Natural killer cell (primary cell): ENCODE data around the gene CALML5. TPM values are rescaled to one million over a fixed set of nuclear protein-coding genes. Genes with fewer than 3 reads are reported as not detected.

Experiments
- ATAC-seq, 3 donors: fragments of 150-1000 bp in 2 of 3; fragments of 200-7000 bp in 1 of 3; cut with Tn5 transposase; 1 replicate in 1 of 3; 2 replicates in 2 of 3; pipeline ENCODE4 v1.10.0; 2021; ENCODE audit warnings: mild to moderate bottlenecking in 2 of 3, moderate library complexity in 2 of 3
- DNase-seq, 2 donors: peaks; one replicate each; pipeline versions ENCODE4 v3.0.0 to v3.0.0-alpha.2; 2013 to 2021; ENCODE audit warnings: mixed read lengths in 1 of 2
- H3K27ac ChIP-seq: one replicate; pipeline ENCODE4 v1.5.1; 2013; ENCODE audit warnings: mild to moderate bottlenecking, low read length
- H3K27me3 ChIP-seq: one replicate; pipeline ENCODE4 v1.6.1; 2013; ENCODE audit warnings: low read length; ENCODE audit not compliant: control insufficient read depth, insufficient read depth
- H3K36me3 ChIP-seq: one replicate; pipeline ENCODE4 v1.6.1; 2013; ENCODE audit warnings: low read length; ENCODE audit not compliant: control insufficient read depth, insufficient read depth
- H3K4me1 ChIP-seq: one replicate; pipeline ENCODE4 v1.6.1; 2013; ENCODE audit warnings: low read length; ENCODE audit not compliant: control insufficient read depth, insufficient read depth
- H3K4me3 ChIP-seq: one replicate; pipeline ENCODE4 v1.5.1; 2013; ENCODE audit warnings: low read length
- H3K9me3 ChIP-seq: one replicate; pipeline ENCODE4 v1.6.1; 2013; ENCODE audit warnings: low read length; ENCODE audit not compliant: control insufficient read depth, insufficient read depth
- H3K27ac Mint-ChIP-seq, 2 donors: one replicate each; pipeline ENCODE4 v1.8.0; 2022; ENCODE audit warnings: mild to moderate bottlenecking in 2 of 2, mixed read lengths in 2 of 2, moderate library complexity in 1 of 2
- H3K27me3 Mint-ChIP-seq, 2 donors: one replicate each; pipeline ENCODE4 v1.8.0; 2022; ENCODE audit warnings: low read depth in 2 of 2, mixed read lengths in 2 of 2
- H3K36me3 Mint-ChIP-seq: one replicate; pipeline ENCODE4 v1.8.0; 2022; ENCODE audit warnings: mixed read lengths
- H3K4me1 Mint-ChIP-seq, 2 donors: one replicate each; pipeline ENCODE4 v1.8.0; 2022; ENCODE audit warnings: mixed read lengths in 2 of 2
- H3K4me3 Mint-ChIP-seq: one replicate; pipeline ENCODE4 v1.8.0; 2022; ENCODE audit warnings: mild to moderate bottlenecking, moderate library complexity, mixed read lengths
- H3K9me3 Mint-ChIP-seq, 2 donors: one replicate each; pipeline ENCODE4 v1.8.0; 2022; ENCODE audit warnings: mixed read lengths in 2 of 2
- CTCF ChIP-seq: fragments of 200-600 bp; IDR thresholded peaks from one replicate; pipeline ENCODE4 v1.8.0; 2022; ENCODE audit warnings: antibody characterized with exemption
- WGBS: methylation state at CpG from one replicate; pipeline ENCODE4 v1.1.7; 2013; ENCODE audit warnings: missing lambda C conversion rate; ENCODE audit not compliant: insufficient coverage; 5-methylcytosine and 5-hydroxymethylcytosine counted together
- intact Hi-C: fragments of 100-400 bp; cut with micrococcal nuclease; formaldehyde crosslinking; loops from one replicate; pipeline ENCODE4 v1.14.2; 2022
- total RNA-seq, 4 donors: library from RNA; stranded (reverse); fragments of 120-200 nt in 1 of 4; gene quantifications; one replicate each; pipeline versions ENCODE4 v1.2.3 to v1.2.4, GENCODE V29; 2013 to 2022

CALML5 gene
- total RNA-seq, 3 donors from 2014 or later (not counting 1 experiment from before 2014, with no cell fraction given) = not detected

GRCh38 chr10:5458949-5459747, 40.2 kb downstream of the CALML5 start:
- H3K36me3 ChIP-seq = peaks cover 6% of the 10 kb centered on the region
- H3K27ac ChIP-seq = no peak overlapping the region
- H3K9me3 ChIP-seq = no peaks in the 10 kb centered on the region
- no peaks in the 10 kb centered on the region for H3K27me3 ChIP-seq
- 97% methylated on average over 7 of the region's 8 CpGs for WGBS
- H3K4me3 ChIP-seq = no peak overlapping the region
- TF ChIP-seq CTCF = no peak
- H3K9me3 Mint-ChIP-seq = no peaks in the 10 kb centered on the region
- DNase-seq = no peak
- no peak overlapping the region for H3K4me3 Mint-ChIP-seq
- no peak overlapping the region for H3K27ac Mint-ChIP-seq
- H3K4me1 ChIP-seq = no peaks in the 10 kb centered on the region
- no peaks in the 10 kb centered on the region for H3K36me3 Mint-ChIP-seq
- H3K27me3 Mint-ChIP-seq = peaks cover 0 to 5% of the 10 kb centered on the region in 2 donors
- ATAC-seq = no peak
- intact Hi-C loops = no loop called here
- no peaks in the 10 kb centered on the region for H3K4me1 Mint-ChIP-seq

DNA sequence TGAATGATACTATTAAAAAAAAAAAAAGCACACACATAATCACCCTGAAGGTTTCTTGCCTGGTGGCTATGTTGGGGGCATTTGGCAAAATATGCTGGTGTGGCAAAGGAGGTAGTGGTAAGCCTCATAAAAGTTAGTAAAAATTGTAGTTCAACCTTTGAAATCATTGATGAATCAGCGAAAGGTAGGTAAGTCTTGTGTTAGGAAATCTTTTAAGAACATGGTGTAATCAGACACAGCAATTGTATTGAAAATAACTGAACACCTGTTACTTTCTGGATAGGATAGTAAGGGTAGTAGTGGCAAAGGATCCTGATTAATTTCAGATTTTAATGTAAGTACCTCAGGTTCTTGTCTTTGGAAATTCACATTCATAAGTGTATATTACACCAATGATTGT, 40.9 kb downstream of the CALML5 start:
- Mint-ChIP-seq H3K9me3 (no peaks in the 10 kb centered on the region), H3K36me3 (no peaks in the 10 kb centered on the region), H3K27me3 (peaks cover 0 to 2% of the 10 kb centered on the region in 2 donors), H3K4me3 (no peak overlapping the region), H3K27ac (no peak overlapping the region), H3K4me1 (no peaks in the 10 kb centered on the region)
- TF ChIP-seq CTCF = no peak
- peaks cover 6% of the 10 kb centered on the region for H3K36me3 ChIP-seq
- no peaks in the 10 kb centered on the region for H3K9me3 ChIP-seq
- intact Hi-C loops = no loop called here
- 92% methylated on average over 1 of the region's 1 CpG for WGBS
- ATAC-seq (no peak), DNase-seq (no peak)
- H3K4me1 ChIP-seq = no peaks in the 10 kb centered on the region
- no peak overlapping the region for H3K4me3 ChIP-seq
- no peak overlapping the region for H3K27ac ChIP-seq
- H3K27me3 ChIP-seq = no peaks in the 10 kb centered on the region

DNA sequence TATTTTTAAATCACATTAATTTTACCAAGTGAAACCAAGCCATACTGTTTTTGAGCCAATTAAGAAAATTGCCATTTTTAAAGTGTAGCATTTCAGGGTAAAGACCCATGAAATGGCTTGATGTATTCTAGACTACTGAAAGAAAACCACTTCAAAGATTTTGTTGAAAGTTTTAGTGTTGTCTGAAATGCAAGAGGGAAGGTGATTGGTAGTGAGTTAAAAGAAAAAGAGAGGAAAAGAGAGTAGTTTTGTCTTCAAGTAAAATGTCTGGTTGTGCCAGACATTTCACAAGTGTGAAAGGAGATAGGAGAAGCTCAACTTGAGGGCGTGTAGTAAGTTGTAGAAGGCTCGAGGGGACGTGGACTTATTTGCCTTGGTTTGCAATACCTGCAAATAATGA, 41.6 kb downstream of the CALML5 start:
- H3K9me3 ChIP-seq = no peaks in the 10 kb centered on the region
- Mint-ChIP-seq H3K4me3 (no peak overlapping the region), H3K9me3 (no peaks in the 10 kb centered on the region), H3K27me3 (no peaks in the 10 kb centered on the region), H3K27ac (no peak overlapping the region), H3K4me1 (no peaks in the 10 kb centered on the region), H3K36me3 (no peaks in the 10 kb centered on the region)
- intact Hi-C loops = no loop called here
- H3K27ac ChIP-seq = no peak overlapping the region
- no peaks in the 10 kb centered on the region for H3K27me3 ChIP-seq
- peak in 1 of 2 donors; percentile 53 for DNase-seq
- H3K4me1 ChIP-seq = no peaks in the 10 kb centered on the region
- H3K36me3 ChIP-seq = peaks cover 6% of the 10 kb centered on the region
- H3K4me3 ChIP-seq = no peak overlapping the region
- 80% methylated on average over 3 of the region's 3 CpGs for WGBS
- ATAC-seq = no peak
- no peak for TF ChIP-seq CTCF

DNA sequence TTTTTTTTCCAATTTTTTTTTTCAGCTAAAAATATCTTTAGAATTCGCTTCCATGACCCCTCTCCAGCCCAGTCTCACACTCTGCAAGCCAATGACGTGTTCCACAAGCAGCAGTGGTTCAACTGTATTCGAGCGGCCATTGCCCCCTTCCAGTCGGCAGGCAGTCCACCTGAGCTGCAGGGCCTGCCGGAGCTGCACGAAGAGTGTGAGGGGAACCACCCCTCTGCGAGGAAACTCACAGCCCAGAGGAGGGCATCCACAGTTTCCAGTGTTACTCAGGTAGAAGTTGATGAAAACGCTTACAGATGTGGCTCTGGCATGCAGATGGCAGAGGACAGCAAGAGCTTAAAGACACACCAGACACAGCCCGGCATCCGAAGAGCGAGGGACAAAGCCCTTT, 42.8 kb downstream of the CALML5 start:
- H3K9me3 ChIP-seq = no peaks in the 10 kb centered on the region
- no peak for TF ChIP-seq CTCF
- no peaks in the 10 kb centered on the region for H3K27me3 Mint-ChIP-seq
- H3K4me3 ChIP-seq = no peak overlapping the region
- WGBS = 98% methylated on average over 12 of the region's 12 CpGs
- no peaks in the 10 kb centered on the region for H3K4me1 Mint-ChIP-seq
- intact Hi-C loops = no loop called here
- no peaks in the 10 kb centered on the region for H3K9me3 Mint-ChIP-seq
- no peak overlapping the region for H3K4me3 Mint-ChIP-seq
- H3K27me3 ChIP-seq = no peaks in the 10 kb centered on the region
- H3K36me3 Mint-ChIP-seq = no peaks in the 10 kb centered on the region
- ATAC-seq = no peak
- H3K36me3 ChIP-seq = peaks cover 8% of the 10 kb centered on the region
- H3K27ac Mint-ChIP-seq = no peak overlapping the region
- H3K4me1 ChIP-seq = no peaks in the 10 kb centered on the region
- DNase-seq = no peak
- no peak overlapping the region for H3K27ac ChIP-seq
